Measurements from ENCODE around the gene BMP5. TPM values are rescaled to one million over a fixed set of nuclear protein-coding genes. Genes with fewer than 3 reads are reported as not detected.

The BMP5 gene
- total RNA-seq, 3 donors from 2014 or later (not counting 1 experiment from before 2014, with no cell fraction given), result not detected

DNA sequence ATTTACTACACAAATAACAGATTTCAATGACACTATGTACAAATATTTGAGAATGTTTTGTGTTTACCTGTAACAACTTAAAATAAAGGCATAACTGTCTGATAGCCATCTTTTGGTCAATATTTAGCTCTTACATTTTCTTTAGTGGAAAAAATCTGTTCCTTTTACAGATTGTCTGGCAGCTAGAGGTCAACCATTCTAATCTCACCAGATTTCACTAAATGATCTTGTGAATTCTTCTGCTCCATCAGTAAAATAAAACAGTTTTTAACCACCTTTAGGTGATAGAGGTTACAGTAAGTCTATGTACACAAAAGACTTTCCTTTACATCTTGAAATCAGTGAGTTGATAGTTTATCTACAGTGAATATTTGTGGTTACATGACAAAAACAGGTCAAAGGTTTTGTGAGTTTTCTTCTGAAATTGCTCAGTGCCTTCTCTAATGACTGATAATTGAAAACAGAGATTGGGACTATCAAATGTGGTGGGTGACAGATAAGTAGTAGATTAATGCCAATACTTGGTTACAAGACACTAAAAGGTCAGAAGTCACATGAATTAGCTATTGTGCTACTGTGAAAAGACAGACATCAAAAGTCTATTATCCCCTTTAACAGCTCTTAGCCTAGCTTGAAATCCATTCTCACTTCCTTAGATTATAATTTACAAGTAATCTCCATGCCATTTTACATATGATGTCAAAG lies 47.4 kb downstream of the BMP5 start:
- TF ChIP-seq, protein P1, sequence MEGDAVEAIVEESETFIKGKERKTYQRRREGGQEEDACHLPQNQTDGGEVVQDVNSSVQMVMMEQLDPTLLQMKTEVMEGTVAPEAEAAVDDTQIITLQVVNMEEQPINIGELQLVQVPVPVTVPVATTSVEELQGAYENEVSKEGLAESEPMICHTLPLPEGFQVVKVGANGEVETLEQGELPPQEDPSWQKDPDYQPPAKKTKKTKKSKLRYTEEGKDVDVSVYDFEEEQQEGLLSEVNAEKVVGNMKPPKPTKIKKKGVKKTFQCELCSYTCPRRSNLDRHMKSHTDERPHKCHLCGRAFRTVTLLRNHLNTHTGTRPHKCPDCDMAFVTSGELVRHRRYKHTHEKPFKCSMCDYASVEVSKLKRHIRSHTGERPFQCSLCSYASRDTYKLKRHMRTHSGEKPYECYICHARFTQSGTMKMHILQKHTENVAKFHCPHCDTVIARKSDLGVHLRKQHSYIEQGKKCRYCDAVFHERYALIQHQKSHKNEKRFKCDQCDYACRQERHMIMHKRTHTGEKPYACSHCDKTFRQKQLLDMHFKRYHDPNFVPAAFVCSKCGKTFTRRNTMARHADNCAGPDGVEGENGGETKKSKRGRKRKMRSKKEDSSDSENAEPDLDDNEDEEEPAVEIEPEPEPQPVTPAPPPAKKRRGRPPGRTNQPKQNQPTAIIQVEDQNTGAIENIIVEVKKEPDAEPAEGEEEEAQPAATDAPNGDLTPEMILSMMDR (IDR thresholded peaks at IDR 0.05), result no peak
- Mint-ChIP-seq H3K9me3 (peaks cover 4% of the 10 kb centered on the region in 2 donors), H3K4me3 (no peak overlapping the region), H3K4me1 (no peaks in the 10 kb centered on the region), H3K27ac (no peak overlapping the region), H3K36me3 (no peaks in the 10 kb centered on the region), H3K27me3 (ENCODE audit: low read depth in 2 of 2) (no peaks in the 10 kb centered on the region)
- ATAC-seq, result no peak
- Histone ChIP-seq H3K36me3 (ENCODE audit: control insufficient read depth, insufficient read depth, low read length) (no peaks in the 10 kb centered on the region), H3K27ac (ENCODE audit: low read length) (no peak overlapping the region), H3K9me3 (ENCODE audit: control insufficient read depth, insufficient read depth, low read length) (no peaks in the 10 kb centered on the region), H3K4me3 (ENCODE audit: low read length) (no peak overlapping the region), H3K4me1 (ENCODE audit: control insufficient read depth, insufficient read depth, low read length) (no peaks in the 10 kb centered on the region), H3K27me3 (ENCODE audit: control insufficient read depth, insufficient read depth, low read length) (no peaks in the 10 kb centered on the region)
- intact Hi-C loops (cut with micrococcal nuclease), result no loop called here
- DNase-seq, result no peak

DNA sequence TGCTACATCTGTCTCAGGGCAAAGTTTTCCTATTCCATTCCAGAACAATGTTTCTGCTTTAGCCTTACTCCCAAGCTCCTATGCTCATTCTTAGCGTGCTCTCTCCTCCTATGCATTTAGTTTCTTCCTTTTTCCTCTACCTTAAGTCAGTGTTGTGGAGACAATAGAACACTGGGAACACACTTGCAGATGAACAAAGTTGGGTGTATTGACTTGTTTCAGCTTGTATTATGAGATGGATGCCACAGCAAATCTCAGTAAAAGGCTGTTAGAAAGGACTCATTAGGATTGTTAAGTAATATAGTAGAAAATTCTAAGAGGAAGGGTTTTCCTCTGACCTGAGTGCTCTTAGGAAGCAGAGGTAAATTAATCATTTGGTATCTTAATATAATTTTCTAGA lies 48.4 kb downstream of the BMP5 start:
- Histone ChIP-seq H3K4me1 (ENCODE audit: control insufficient read depth, insufficient read depth, low read length) (no peaks in the 10 kb centered on the region), H3K27me3 (ENCODE audit: control insufficient read depth, insufficient read depth, low read length) (no peaks in the 10 kb centered on the region), H3K9me3 (ENCODE audit: control insufficient read depth, insufficient read depth, low read length) (no peaks in the 10 kb centered on the region), H3K36me3 (ENCODE audit: control insufficient read depth, insufficient read depth, low read length) (no peaks in the 10 kb centered on the region), H3K4me3 (ENCODE audit: low read length) (no peak overlapping the region), H3K27ac (ENCODE audit: low read length) (no peak overlapping the region)
- no peak overlapping the region for H3K27ac Mint-ChIP-seq
- no peaks in the 10 kb centered on the region for H3K36me3 Mint-ChIP-seq
- WGBS (ENCODE audit: insufficient coverage), result 86% methylated on average over 1 of the region's 1 CpG
- DNase-seq (no peak), ATAC-seq (no peak)
- H3K27me3 Mint-ChIP-seq (ENCODE audit: low read depth in 2 of 2), result no peaks in the 10 kb centered on the region
- H3K4me1 Mint-ChIP-seq, result no peaks in the 10 kb centered on the region
- intact Hi-C loops (cut with micrococcal nuclease), result no loop called here
- peaks cover 4% of the 10 kb centered on the region in 2 donors for H3K9me3 Mint-ChIP-seq
- TF ChIP-seq, protein P1 (IDR thresholded peaks at IDR 0.05), result no peak
- H3K4me3 Mint-ChIP-seq, result no peak overlapping the region

DNA sequence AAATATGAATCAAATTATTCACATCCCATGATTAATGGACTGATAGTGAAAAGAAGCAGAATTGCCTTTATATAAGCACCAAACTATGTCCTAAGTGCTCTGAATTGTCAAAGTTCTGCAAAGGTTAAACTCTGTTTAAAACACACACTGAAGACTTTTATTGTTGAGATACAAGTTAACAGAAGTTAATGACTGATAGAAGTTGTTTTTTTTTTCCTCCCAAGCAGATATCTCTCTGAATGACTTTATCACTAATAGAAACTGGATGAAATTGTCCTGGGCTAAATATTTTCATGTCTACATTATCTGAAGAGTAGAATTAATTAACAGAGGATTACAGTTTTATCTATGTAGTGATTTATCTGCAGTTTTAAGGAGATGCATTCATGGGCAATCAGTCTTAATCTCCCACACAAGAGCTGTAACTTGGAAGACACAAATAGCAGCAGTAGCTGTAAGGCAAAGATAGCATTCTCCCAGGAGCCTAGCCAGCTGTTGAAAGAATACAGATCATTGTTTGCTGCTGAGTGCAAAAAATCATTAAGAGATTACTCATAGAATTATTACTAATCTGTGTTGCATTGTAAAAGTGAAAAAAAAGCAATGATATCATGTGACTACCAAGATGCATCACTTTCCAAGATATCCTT lies 49.9 kb downstream of the BMP5 start:
- Mint-ChIP-seq H3K9me3 (peaks cover 4% of the 10 kb centered on the region in 2 donors), H3K4me1 (no peaks in the 10 kb centered on the region), H3K27me3 (ENCODE audit: low read depth in 2 of 2) (no peaks in the 10 kb centered on the region), H3K4me3 (no peak overlapping the region), H3K36me3 (no peaks in the 10 kb centered on the region), H3K27ac (no peak overlapping the region)
- DNase-seq (no peak), ATAC-seq (no peak)
- Histone ChIP-seq H3K36me3 (ENCODE audit: control insufficient read depth, insufficient read depth, low read length) (no peaks in the 10 kb centered on the region), H3K4me1 (ENCODE audit: control insufficient read depth, insufficient read depth, low read length) (no peaks in the 10 kb centered on the region), H3K9me3 (ENCODE audit: control insufficient read depth, insufficient read depth, low read length) (no peaks in the 10 kb centered on the region), H3K27ac (ENCODE audit: low read length) (no peak overlapping the region), H3K27me3 (ENCODE audit: control insufficient read depth, insufficient read depth, low read length) (no peaks in the 10 kb centered on the region), H3K4me3 (ENCODE audit: low read length) (no peak overlapping the region)
- TF ChIP-seq, protein P1 (IDR thresholded peaks at IDR 0.05), result no peak
- intact Hi-C loops (cut with micrococcal nuclease), result no loop called here

DNA sequence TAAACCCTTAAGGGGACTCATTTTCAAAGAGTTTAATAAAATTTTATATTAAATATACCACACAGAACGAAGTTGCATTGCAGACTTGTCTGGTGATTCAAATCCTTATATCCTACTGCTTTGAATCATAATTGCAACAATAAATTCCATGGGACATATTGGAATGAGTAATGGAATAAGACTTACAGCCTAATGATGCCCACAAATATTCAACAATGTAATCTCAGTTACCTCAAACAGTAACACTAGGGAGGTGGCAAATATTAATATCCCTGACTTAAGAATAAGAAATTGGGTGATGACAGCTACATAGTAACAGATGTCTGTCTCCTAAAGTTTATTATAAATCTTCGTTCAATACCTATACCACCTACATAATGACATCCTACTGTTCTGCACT lies 52.6 kb downstream of the BMP5 start:
- Mint-ChIP-seq H3K9me3 (peaks cover 4 to 8% of the 10 kb centered on the region in 2 donors), H3K4me1 (no peaks in the 10 kb centered on the region), H3K4me3 (no peak overlapping the region), H3K27me3 (ENCODE audit: low read depth in 2 of 2) (no peaks in the 10 kb centered on the region), H3K27ac (no peak overlapping the region), H3K36me3 (no peaks in the 10 kb centered on the region)
- H3K27ac ChIP-seq (ENCODE audit: low read length), result no peak overlapping the region
- TF ChIP-seq, protein P1 (IDR thresholded peaks at IDR 0.05), result no peak
- H3K36me3 ChIP-seq (ENCODE audit: control insufficient read depth, insufficient read depth, low read length), result no peaks in the 10 kb centered on the region
- WGBS (ENCODE audit: insufficient coverage), result 60% methylated on average over 1 of the region's 2 CpGs
- intact Hi-C loops (cut with micrococcal nuclease), result no loop called here
- H3K9me3 ChIP-seq (ENCODE audit: control insufficient read depth, insufficient read depth, low read length), result peaks cover 4% of the 10 kb centered on the region
- no peaks in the 10 kb centered on the region for H3K27me3 ChIP-seq (ENCODE audit: control insufficient read depth, insufficient read depth, low read length)
- DNase-seq (no peak), ATAC-seq (no peak)
- H3K4me1 ChIP-seq (ENCODE audit: control insufficient read depth, insufficient read depth, low read length), result no peaks in the 10 kb centered on the region
- H3K4me3 ChIP-seq (ENCODE audit: low read length), result no peak overlapping the region
